ENCODE measurements around the gene LOXL1. TPM values are rescaled to one million over a fixed set of nuclear protein-coding genes. Genes with fewer than 3 reads are reported as not detected.
"Not testable (repeated sequence)": the region's sequence is repeated elsewhere in the genome, so short reads cannot be mapped to it uniquely, and the experiment has no call there.

LOXL1 gene
- polyA plus RNA-seq, 4 donors: 75.0 to 83.8 (median 81.9) TPM

DNA sequence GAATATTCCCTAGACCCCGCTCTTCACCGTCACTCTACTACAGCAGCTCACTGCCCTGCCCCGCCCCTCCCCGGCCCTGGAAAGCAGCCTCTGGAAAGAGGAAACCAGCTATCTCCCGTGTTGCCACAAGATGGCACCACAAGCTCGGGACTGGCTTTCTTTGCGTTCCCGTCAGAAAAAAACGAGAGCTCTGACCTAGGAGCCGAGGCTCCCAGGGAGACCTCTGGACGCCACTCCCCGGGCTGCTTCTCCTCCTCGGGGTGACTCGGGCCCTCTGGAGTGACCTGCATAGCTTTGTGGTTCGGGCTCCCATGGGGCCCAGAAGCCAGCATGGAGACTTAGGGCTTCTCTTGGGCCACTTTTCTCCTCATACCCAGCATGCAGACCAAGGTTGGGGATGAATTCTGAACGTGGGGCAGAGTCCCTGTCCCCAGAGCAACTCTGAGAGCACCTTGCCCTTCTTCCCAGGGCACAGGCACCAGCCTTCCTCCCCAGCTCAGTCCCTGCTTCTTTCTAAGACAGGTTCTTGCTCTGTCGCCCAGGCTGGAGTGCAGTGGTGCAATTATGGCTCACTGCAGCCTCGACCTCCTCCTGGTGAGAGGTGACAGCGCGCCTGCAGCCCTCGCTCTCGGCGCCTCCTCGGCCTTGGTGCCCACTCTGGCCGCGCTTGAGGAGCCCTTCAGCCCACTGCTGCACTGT lies 46.9 kb downstream of the LOXL1 start:
- DNase-seq (ENCODE audit: low read depth in 4 of 4, low spot score in 3 of 4): peak in 2 of 4 donors; percentile 78 to 83

- not testable (repeated sequence) for DNase-seq (ENCODE audit: low read depth in 4 of 4, low spot score in 3 of 4)
Measured at GRCh38 chr15:73973683-73974200, 47.5 kb downstream of the LOXL1 start.

GRCh38 chr15:73975440-73976125 lies 49.3 kb downstream of the LOXL1 start:
- DNase-seq (ENCODE audit: low read depth in 4 of 4, low spot score in 3 of 4): not testable (repeated sequence)

DNA sequence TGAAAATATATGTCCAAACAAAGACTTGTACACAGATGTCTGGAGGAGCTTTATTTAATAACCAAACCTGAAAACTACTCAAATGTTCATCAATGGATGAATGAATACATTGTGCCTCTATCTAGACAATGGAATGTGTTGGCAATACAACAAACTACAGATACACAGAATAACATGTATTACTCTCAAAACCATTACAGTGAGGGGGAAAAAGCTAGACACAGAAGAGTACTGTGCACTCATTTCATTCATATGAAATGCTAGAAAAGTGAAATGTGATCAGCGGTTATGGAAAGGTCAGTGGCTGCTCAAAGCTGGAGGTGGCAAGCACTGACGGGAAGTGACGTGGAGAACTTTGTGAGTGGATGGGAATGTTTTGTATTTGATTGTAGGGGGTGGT lies 52.6 kb downstream of the LOXL1 start:
- DNase-seq (ENCODE audit: low read depth in 4 of 4, low spot score in 3 of 4): no peak

- no peak for DNase-seq (ENCODE audit: low read depth in 4 of 4, low spot score in 3 of 4)
Measured at GRCh38 chr15:73979636-73980035, 53.4 kb downstream of the LOXL1 start.

GRCh38 chr15:73981761-73982221 lies 55.5 kb downstream of the LOXL1 start:
- DNase-seq (ENCODE audit: low read depth in 4 of 4, low spot score in 3 of 4): no peak

DNA sequence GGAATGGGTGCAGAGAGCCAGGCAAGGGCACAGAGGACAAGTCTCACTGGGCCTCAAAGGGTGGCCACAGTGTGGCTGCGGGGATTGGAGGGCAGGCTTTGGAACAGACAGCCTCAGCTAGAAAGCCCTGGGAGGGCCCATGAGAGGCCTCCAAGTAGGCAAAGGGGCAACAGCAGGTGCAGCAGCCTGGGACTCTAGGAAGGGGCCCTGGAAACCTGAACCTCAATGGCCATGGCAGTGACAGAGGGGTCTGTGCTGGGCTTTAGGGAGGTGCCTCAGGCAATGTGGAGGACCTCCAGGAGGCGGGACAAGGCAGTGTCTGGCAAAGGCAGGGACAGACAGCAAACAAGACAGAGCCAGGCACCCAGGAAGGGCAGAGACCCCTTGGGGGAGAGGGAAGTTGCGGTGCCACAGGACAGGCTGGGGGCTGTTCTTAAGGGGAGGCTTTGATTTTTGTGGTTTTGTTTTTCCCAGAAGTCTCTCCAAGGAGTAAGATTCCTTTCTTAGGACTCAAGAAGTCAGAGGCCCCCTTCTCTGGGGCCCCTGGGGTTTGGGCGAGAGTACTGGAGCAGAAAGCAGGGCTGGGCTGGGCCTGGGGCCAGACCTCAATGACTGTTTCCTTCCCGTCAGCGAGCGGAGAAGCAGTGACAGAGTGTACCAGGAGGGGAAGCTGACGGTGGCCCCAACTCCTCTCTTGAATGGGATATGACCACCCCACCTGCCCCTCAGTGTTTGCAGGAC lies 56.1 kb downstream of the LOXL1 start:
- DNase-seq (ENCODE audit: low read depth in 4 of 4, low spot score in 3 of 4): peak in 2 of 4 donors; percentile 56 to 58

GRCh38 chr15:73983211-73983727 lies 57.0 kb downstream of the LOXL1 start:
- no peak for DNase-seq (ENCODE audit: low read depth in 4 of 4, low spot score in 3 of 4)

DNA sequence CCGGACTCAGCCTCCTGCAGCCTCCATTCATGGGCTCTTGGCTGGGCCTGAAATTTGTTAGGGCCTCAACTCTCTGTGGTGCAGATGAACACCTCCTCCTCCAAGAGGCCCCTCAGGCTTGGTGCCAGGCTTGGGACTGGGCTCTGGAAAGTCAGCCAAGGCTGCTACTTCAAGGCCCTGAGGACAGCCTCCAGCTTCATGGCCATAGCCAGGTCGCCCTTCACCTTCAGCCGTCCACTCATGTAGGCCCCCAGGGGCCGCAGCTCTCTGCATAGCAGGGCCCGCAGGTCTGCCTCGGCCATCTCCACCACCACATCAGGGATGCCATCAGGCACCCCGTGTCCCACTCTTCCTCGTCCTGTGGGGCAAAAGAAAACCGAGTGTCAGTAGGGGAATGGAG lies 57.5 kb downstream of the LOXL1 start:
- no peak for DNase-seq (ENCODE audit: low read depth in 4 of 4, low spot score in 3 of 4)

DNA sequence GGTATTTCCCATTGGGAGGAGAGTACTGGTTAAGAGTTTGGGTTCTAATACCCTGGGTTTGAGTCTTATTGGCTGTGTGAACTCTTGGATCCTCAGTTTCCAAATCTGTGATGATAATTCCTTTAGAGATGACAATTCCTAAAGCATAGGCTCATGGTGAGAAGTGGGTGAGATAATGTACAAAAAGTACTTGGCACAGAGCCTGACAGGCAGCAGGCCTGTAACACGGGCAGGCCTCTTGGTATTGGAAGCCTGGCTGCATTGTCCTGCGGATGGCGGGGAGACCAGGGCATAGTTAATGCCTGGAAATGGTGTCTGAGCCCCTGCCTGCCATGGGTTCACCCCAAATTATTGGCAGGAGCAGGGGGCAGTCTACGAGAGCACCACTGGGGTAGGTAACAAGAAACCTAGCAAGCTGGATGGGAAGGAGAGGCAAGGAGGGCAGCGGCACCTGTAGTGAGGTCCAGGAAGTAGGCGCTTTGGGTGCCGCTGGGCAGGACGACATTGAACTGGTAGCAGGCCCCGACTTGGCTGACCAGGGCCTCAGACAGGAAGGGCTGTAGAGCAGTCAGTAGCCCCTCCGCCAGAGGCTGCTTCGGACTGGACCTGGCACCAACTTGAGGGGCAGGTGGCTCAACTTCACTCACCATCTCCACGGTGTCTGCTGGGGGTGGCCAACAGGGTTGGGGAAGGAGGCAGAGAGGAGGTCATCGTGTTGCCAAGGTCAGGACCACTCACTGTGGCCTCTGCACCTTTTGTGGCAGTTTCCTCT lies 58.1 kb downstream of the LOXL1 start:
- no peak for DNase-seq (ENCODE audit: low read depth in 4 of 4, low spot score in 3 of 4)

- DNase-seq (ENCODE audit: low read depth in 4 of 4, low spot score in 3 of 4): no peak
Measured at GRCh38 chr15:73985101-73985873, 59.0 kb downstream of the LOXL1 start.

GRCh38 chr15:73986055-73986775 lies 60.0 kb downstream of the LOXL1 start:
- DNase-seq (ENCODE audit: low read depth in 4 of 4, low spot score in 3 of 4): no peak

DNA sequence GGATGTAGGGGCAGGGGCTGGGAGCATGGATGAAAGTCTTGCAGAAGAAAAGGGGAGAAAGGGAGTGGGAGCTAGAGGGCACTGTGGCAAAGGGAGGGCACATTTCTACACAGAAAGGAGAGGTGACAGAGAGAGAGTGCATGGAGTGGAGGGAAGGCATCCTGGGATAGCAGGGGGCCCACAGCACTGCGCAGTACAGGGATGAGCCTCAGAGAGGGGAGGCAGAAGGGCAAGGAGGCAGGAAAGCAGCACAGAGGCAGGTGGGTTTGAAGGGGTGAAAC lies 60.5 kb downstream of the LOXL1 start:
- no peak for DNase-seq (ENCODE audit: low read depth in 4 of 4, low spot score in 3 of 4)

DNA sequence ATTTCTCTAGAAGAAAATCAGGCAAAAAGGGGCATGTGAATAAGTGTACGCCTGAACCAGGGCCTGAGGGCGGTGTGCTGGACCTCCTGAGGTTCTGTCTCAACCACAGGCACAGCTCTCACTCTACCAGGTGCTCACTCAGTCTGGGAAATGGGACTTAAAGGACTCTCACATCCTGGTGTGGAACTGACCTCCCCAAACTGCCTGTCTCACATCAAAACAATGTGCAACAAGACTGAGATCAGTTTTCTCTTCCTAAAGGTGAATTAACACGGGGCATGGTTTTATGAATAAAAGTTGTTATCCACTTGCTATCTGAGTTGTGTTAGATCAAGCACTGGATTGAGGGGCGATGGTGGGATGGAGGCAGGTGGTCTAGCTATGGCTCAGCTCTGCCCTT lies 61.0 kb downstream of the LOXL1 start:
- no peak for DNase-seq (ENCODE audit: low read depth in 4 of 4, low spot score in 3 of 4)

GRCh38 chr15:73987681-73988444 lies 61.6 kb downstream of the LOXL1 start:
- no peak for DNase-seq (ENCODE audit: low read depth in 4 of 4, low spot score in 3 of 4)

DNA sequence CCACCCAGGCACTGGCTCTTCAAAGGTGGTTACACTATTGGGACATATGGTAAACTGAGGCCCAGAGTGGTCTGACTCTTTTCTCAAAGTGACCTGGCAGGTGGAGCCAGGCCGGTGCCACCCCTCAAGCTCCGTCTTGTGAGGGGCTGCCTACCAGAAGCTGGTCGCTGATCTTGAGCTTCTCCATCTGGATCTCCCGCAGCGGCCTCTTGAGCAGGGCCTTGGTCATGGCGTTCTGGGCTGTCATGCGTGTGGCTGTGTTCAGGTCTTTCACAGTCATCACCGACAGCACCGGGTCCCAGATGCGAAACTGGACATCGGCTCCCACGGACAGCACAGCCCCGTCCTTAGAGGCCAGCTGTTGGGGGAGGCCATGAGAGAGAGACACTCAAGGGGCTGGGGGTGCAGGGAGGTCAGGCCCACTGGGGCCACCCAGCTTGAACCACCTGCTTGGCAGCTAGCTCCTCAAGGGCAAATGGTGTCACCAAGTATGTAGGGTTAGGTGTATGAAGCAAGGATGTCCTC lies 62.2 kb downstream of the LOXL1 start:
- no peak for DNase-seq (ENCODE audit: low read depth in 4 of 4, low spot score in 3 of 4)

GRCh38 chr15:73989001-73989798 lies 62.9 kb downstream of the LOXL1 start:
- DNase-seq (ENCODE audit: low read depth in 4 of 4, low spot score in 3 of 4): no peak
